Measurements from ENCODE around the gene IFITM1. TPM values are rescaled to one million over a fixed set of nuclear protein-coding genes. Genes with fewer than 3 reads are reported as not detected.

Gene IFITM1
- total and polyA plus RNA-seq, 2 of the 13 experiments (the other 11 are each of a cell fraction or from before 2014, with no cell fraction given), result 0.38 to 11.1 TPM

DNA sequence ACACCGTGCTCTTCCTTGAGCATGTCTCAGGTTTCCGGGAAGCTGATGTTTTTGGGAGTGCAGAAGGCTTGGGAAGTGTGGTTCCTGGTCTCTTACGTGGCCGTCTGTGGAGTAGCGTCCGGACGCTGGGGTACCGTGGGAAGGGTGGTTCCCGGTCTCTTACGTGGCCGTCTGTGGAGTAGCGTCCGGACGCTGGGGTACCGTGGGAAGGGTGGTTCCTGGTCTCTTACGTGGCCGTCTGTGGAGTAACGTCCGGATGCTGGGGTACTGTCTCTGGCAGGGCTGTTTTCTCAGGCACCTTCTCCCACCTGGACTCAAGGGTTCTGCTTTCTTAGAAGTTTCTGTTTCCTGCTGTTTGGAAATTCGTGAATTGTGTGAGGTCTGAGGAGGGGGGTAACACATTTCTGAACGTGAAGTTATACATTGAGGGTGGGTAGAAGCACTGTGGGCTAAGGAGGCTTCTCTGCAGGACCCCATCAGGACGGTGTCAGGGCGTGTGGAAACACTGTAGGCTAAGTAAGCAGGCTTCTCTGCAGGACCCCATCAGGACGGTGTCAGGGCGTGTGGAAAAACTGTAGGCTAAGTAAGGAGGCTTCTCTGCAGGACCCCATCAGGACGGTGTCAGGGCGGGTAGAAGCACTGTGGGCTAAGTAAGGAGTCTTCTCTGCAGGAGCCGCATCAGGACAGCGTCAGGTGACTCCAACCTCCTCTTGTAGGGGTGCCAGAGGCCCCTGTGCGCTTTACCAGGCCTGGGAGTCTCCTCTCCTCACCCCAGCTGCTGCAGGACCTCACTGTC lies 12.2 kb downstream of the IFITM1 start:
- ATAC-seq, result no peak; the same call in 2 of the 3 replicates
- CTCF ChIA-PET (ENCODE audit: low intra/inter-chr PET ratio, low total read pairs), result no interaction called here
- intact Hi-C loops (cut with micrococcal nuclease; ENCODE audit: unreplicated experiment), result no loop called here
- TF ChIP-seq ZNF644 (CRISPR knock-in tag; IDR thresholded peaks at IDR 0.05; ENCODE audit: low read depth) (no peak), SIN3A (IDR thresholded peaks at IDR 0.05; ENCODE audit: borderline replicate concordance, low read depth, low read length) (no peak), PHF21A (CRISPR knock-in tag; IDR thresholded peaks at IDR 0.05) (no peak), REL (CRISPR knock-in tag; conservative IDR thresholded peaks at IDR 0.05) (no peak), DMAP1 (CRISPR knock-in tag; IDR thresholded peaks at IDR 0.05) (no peak), ESRRA (CRISPR knock-in tag; IDR thresholded peaks at IDR 0.05; ENCODE audit: low read depth) (no peak), SMAD9 (CRISPR knock-in tag; IDR thresholded peaks at IDR 0.05) (no peak), ETV6 (CRISPR knock-in tag; conservative IDR thresholded peaks at IDR 0.05) (no peak), DNMT1 (CRISPR knock-in tag; IDR thresholded peaks at IDR 0.05) (no peak), ZNF484 (CRISPR knock-in tag; IDR thresholded peaks at IDR 0.05; ENCODE audit: borderline replicate concordance, low read depth) (no peak), PITX1 (CRISPR knock-in tag; IDR thresholded peaks at IDR 0.05) (no peak), TCF7 (IDR thresholded peaks at IDR 0.05; ENCODE audit: low read depth) (no peak), THYN1 (CRISPR knock-in tag; IDR thresholded peaks at IDR 0.05; ENCODE audit: borderline replicate concordance, low read depth) (no peak), ZNF83 (CRISPR knock-in tag; IDR thresholded peaks at IDR 0.05; ENCODE audit: borderline replicate concordance) (no peak), ZNF720 (CRISPR knock-in tag; IDR thresholded peaks at IDR 0.05) (no peak)
- TF ChIP-seq, protein P1, sequence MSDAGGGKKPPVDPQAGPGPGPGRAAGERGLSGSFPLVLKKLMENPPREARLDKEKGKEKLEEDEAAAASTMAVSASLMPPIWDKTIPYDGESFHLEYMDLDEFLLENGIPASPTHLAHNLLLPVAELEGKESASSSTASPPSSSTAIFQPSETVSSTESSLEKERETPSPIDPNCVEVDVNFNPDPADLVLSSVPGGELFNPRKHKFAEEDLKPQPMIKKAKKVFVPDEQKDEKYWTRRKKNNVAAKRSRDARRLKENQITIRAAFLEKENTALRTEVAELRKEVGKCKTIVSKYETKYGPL (CRISPR knock-in tag; IDR thresholded peaks at IDR 0.05), result no peak
- TF ChIP-seq, protein P2, sequence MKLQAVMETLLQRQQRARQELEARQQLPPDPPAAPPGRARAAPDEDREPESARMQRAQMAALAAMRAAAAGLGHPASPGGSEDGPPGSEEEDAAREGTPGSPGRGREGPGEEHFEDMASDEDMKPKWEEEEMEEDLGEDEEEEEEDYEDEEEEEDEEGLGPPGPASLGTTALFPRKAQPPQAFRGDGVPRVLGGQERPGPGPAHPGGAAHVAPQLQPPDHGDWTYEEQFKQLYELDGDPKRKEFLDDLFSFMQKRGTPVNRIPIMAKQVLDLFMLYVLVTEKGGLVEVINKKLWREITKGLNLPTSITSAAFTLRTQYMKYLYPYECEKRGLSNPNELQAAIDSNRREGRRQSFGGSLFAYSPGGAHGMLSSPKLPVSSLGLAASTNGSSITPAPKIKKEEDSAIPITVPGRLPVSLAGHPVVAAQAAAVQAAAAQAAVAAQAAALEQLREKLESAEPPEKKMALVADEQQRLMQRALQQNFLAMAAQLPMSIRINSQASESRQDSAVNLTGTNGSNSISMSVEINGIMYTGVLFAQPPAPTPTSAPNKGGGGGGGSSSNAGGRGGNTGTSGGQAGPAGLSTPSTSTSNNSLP (IDR thresholded peaks at IDR 0.05; ENCODE audit: low read depth, low read length), result no peak
- TF ChIP-seq, protein P3, sequence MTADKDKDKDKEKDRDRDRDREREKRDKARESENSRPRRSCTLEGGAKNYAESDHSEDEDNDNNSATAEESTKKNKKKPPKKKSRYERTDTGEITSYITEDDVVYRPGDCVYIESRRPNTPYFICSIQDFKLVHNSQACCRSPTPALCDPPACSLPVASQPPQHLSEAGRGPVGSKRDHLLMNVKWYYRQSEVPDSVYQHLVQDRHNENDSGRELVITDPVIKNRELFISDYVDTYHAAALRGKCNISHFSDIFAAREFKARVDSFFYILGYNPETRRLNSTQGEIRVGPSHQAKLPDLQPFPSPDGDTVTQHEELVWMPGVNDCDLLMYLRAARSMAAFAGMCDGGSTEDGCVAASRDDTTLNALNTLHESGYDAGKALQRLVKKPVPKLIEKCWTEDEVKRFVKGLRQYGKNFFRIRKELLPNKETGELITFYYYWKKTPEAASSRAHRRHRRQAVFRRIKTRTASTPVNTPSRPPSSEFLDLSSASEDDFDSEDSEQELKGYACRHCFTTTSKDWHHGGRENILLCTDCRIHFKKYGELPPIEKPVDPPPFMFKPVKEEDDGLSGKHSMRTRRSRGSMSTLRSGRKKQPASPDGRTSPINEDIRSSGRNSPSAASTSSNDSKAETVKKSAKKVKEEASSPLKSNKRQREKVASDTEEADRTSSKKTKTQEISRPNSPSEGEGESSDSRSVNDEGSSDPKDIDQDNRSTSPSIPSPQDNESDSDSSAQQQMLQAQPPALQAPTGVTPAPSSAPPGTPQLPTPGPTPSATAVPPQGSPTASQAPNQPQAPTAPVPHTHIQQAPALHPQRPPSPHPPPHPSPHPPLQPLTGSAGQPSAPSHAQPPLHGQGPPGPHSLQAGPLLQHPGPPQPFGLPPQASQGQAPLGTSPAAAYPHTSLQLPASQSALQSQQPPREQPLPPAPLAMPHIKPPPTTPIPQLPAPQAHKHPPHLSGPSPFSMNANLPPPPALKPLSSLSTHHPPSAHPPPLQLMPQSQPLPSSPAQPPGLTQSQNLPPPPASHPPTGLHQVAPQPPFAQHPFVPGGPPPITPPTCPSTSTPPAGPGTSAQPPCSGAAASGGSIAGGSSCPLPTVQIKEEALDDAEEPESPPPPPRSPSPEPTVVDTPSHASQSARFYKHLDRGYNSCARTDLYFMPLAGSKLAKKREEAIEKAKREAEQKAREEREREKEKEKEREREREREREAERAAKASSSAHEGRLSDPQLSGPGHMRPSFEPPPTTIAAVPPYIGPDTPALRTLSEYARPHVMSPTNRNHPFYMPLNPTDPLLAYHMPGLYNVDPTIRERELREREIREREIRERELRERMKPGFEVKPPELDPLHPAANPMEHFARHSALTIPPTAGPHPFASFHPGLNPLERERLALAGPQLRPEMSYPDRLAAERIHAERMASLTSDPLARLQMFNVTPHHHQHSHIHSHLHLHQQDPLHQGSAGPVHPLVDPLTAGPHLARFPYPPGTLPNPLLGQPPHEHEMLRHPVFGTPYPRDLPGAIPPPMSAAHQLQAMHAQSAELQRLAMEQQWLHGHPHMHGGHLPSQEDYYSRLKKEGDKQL (CRISPR knock-in tag; IDR thresholded peaks at IDR 0.05; ENCODE audit: low read depth), result no peak

More for the DNA sequence above, 12.2 kb downstream of the IFITM1 start:
- 92% methylated on average over 29 of the region's 30 CpGs for WGBS (ENCODE audit: low lambda C conversion rate)
- FAIRE-seq (no peak), DNase-seq (ENCODE audit: low spot score) (no peak)
- H3K4me1 ChIP-seq (ENCODE audit: insufficient read depth, low read length), result peaks cover 67% of the 10 kb centered on the region
- H3K79me2 ChIP-seq (ENCODE audit: insufficient read depth, low read length), result no peaks in the 10 kb centered on the region
- peak overlapping the region; percentile 36; the same call in 1 of the 2 replicates for H3K9ac ChIP-seq (ENCODE audit: insufficient read depth, low read depth, low read length)
- POLR2A ChIA-PET, result interaction anchor here (0.6 to 6.1 kb wide), 3 partner anchors 12 to 125 kb away, joined by 3 to 85 read pairs (median 4); partner anchors contain the start of gene IFITM1
- H4K20me1 ChIP-seq (ENCODE audit: insufficient read depth, low read length), result no peaks in the 10 kb centered on the region
- peak overlapping the region; percentile 49 for H3K27ac ChIP-seq (ENCODE audit: extremely low read length, insufficient read depth, low read length)
- H2AFZ ChIP-seq (ENCODE audit: low read length), result no peak overlapping the region
- no peaks in the 10 kb centered on the region for H3K27me3 ChIP-seq (ENCODE audit: control insufficient read depth in 1 of 2, insufficient read depth in 2 of 2, low read length in 2 of 2)
- no peaks in the 10 kb centered on the region for H3K36me3 ChIP-seq (replicated peaks in 1 of 2; ENCODE audit: control insufficient read depth in 1 of 2, insufficient read depth in 2 of 2, low read length in 2 of 2)
- no peaks in the 10 kb centered on the region for H3K9me3 ChIP-seq (ENCODE audit: low read length)
- H3K4me2 ChIP-seq (ENCODE audit: low read depth, low read length), result peak overlapping the region; percentile 90; the same call in 1 of the 2 replicates
- no peak overlapping the region for H3K4me3 ChIP-seq (replicated peaks in 1 of 3; ENCODE audit: insufficient read depth in 1 of 3, low read depth in 2 of 3, low read length in 3 of 3)
- BruUV-seq (replicated peaks), result no TSS peak
- in situ Hi-C loops (cut with HindIII; ENCODE audit: extremely low pct_ligation_motif_present, low pct_unique_long_range_greater_than_20kb), result no loop called here
